H9 (cell line): ENCODE data around the gene ZNF837. TPM values are rescaled to one million over a fixed set of nuclear protein-coding genes. Genes with fewer than 3 reads are reported as not detected.
A peak's percentile ranks its signal among the peaks of the same experiment; 100 is the strongest.

ENCODE experiments used
- DNase-seq: peaks from one replicate; pipeline ENCODE4 v3.0.0-alpha.2; 2017
- H2AFZ ChIP-seq: one replicate; pipeline ENCODE4 v1.6.1; 2013; ENCODE audit warnings: mild to moderate bottlenecking, low read length, control low read depth, moderate library complexity
- H2AK5ac ChIP-seq: 2 replicates; pipeline ENCODE4 v1.6.1; 2013; ENCODE audit warnings: low read length, control low read depth, mixed read lengths; ENCODE audit not compliant: insufficient read length
- H2BK120ac ChIP-seq: one replicate; pipeline ENCODE4 v1.6.1; 2013; ENCODE audit warnings: low read depth, mild to moderate bottlenecking, low read length, control low read depth, inconsistent platforms; ENCODE audit not compliant: poor library complexity, severe bottlenecking
- H2BK12ac ChIP-seq: 2 replicates; pipeline ENCODE4 v1.6.1; 2013; ENCODE audit warnings: low read length, control low read depth, mixed read lengths, low read depth; ENCODE audit not compliant: insufficient read length
- H2BK15ac ChIP-seq: 2 replicates; pipeline ENCODE4 v1.6.1; 2013; ENCODE audit warnings: low read depth, low read length, control low read depth
- H2BK20ac ChIP-seq: one replicate; pipeline ENCODE4 v1.6.1; 2013; ENCODE audit warnings: low read depth, mild to moderate bottlenecking, low read length, control low read depth, inconsistent platforms; ENCODE audit not compliant: poor library complexity, severe bottlenecking
- H2BK5ac ChIP-seq: 2 replicates; pipeline ENCODE4 v1.6.1; 2013; ENCODE audit warnings: low read length, control low read depth, mixed read lengths; ENCODE audit not compliant: insufficient read length
- H3K14ac ChIP-seq: 2 replicates; pipeline ENCODE4 v1.6.1; 2013; ENCODE audit warnings: low read length, control low read depth; ENCODE audit not compliant: insufficient read depth
- H3K18ac ChIP-seq: 2 replicates; pipeline ENCODE4 v1.6.1; 2013; ENCODE audit warnings: low read depth, mild to moderate bottlenecking, mixed read lengths, low read length, control low read depth; ENCODE audit not compliant: insufficient read length
- H3K23ac ChIP-seq: 2 replicates; pipeline ENCODE4 v1.6.1; 2013; ENCODE audit warnings: low read length, control low read depth, mixed read lengths, low read depth; ENCODE audit not compliant: insufficient read length
- H3K23me2 ChIP-seq: 2 replicates; pipeline ENCODE4 v1.6.1; 2013; ENCODE audit warnings: low read depth, mild to moderate bottlenecking, mixed read lengths, low read length, control low read depth; ENCODE audit not compliant: insufficient read length, poor library complexity, severe bottlenecking
- H3K27ac ChIP-seq: 2 replicates; pipeline ENCODE4 v1.5.1; 2013; ENCODE audit warnings: low read length, control low read depth, mixed read lengths, low read depth; ENCODE audit not compliant: insufficient read length
- H3K27me3 ChIP-seq: 2 replicates; pipeline ENCODE4 v1.6.1; 2013; ENCODE audit warnings: low read length, control low read depth, inconsistent platforms; ENCODE audit not compliant: insufficient read depth
- H3K4ac ChIP-seq: 2 replicates; pipeline ENCODE4 v1.6.1; 2013; ENCODE audit warnings: low read depth, mild to moderate bottlenecking, control low read depth, inconsistent platforms, low read length, moderate library complexity
- H3K4me1 ChIP-seq: 2 replicates; pipeline ENCODE4 v1.6.1; 2013; ENCODE audit warnings: low read length, control low read depth, inconsistent platforms; ENCODE audit not compliant: insufficient read depth
- H3K4me2 ChIP-seq: 2 replicates; pipeline ENCODE4 v1.6.1; 2013; ENCODE audit warnings: low read length, control low read depth, mixed read lengths; ENCODE audit not compliant: insufficient read length, insufficient read depth
- H3K56ac ChIP-seq: 2 replicates; pipeline ENCODE4 v1.6.1; 2013; ENCODE audit warnings: low read depth, mild to moderate bottlenecking, mixed read lengths, low read length, control low read depth; ENCODE audit not compliant: insufficient read length
- H3K79me1 ChIP-seq: 2 replicates; pipeline ENCODE4 v1.6.1; 2013; ENCODE audit warnings: low read depth, mild to moderate bottlenecking, moderate library complexity, low read length, control low read depth, inconsistent platforms; ENCODE audit not compliant: insufficient read depth, poor library complexity, severe bottlenecking
- H3K79me2 ChIP-seq: 2 replicates; pipeline ENCODE4 v1.6.1; 2013; ENCODE audit warnings: low read length, control low read depth, inconsistent platforms; ENCODE audit not compliant: insufficient read depth
- H3K9ac ChIP-seq: 2 replicates; pipeline ENCODE4 v1.6.1; 2013; ENCODE audit warnings: low read length, control low read depth, mixed read lengths; ENCODE audit not compliant: insufficient read length; ENCODE audit errors: extremely low read depth
- H3K9me3 ChIP-seq: one replicate; pipeline ENCODE4 v1.6.1; 2013; ENCODE audit warnings: low read depth, low read length, inconsistent platforms; ENCODE audit not compliant: control insufficient read depth
- H3T11ph ChIP-seq: one replicate; pipeline ENCODE4 v1.6.1; 2013; ENCODE audit warnings: mild to moderate bottlenecking, low read length, control low read depth, inconsistent platforms
- H4K20me1 ChIP-seq: one replicate; pipeline ENCODE4 v1.6.1; 2013; ENCODE audit not compliant: control insufficient read depth, insufficient read length, insufficient read depth
- H4K5ac ChIP-seq: 2 replicates; pipeline ENCODE4 v1.6.1; 2013; ENCODE audit warnings: low read depth, mild to moderate bottlenecking, mixed read lengths, low read length, control low read depth; ENCODE audit not compliant: insufficient read length
- H4K8ac ChIP-seq: replicated peaks from 2 replicates; pipeline ENCODE4 v1.6.1; 2013; ENCODE audit warnings: low read length, control low read depth, mixed read lengths, low read depth; ENCODE audit not compliant: insufficient read length
- H4K91ac ChIP-seq: 2 replicates; pipeline ENCODE4 v1.6.1; 2013; ENCODE audit warnings: low read depth, mild to moderate bottlenecking, moderate library complexity, mixed read lengths, low read length, control low read depth; ENCODE audit not compliant: insufficient read length
- H3K27ac Mint-ChIP-seq, 3 experiments: 2 replicates in 2 of 3; 3 replicates in 1 of 3; pipeline ENCODE4 v1.8.0; 2020 to 2021; ENCODE audit warnings: mixed read lengths in 3 of 3, mild to moderate bottlenecking in 1 of 3, moderate library complexity in 1 of 3
- H3K27me3 Mint-ChIP-seq: 2 replicates; pipeline ENCODE4 v1.8.0; 2021; ENCODE audit warnings: low read depth, mild to moderate bottlenecking, moderate library complexity, mixed read lengths
- H3K36me3 Mint-ChIP-seq, 3 experiments: 2 replicates in 2 of 3; 3 replicates in 1 of 3; pipeline ENCODE4 v1.8.0; 2020 to 2021; ENCODE audit warnings: low read depth in 3 of 3, mixed read lengths in 3 of 3; ENCODE audit not compliant: insufficient read depth in 1 of 3
- H3K4me1 Mint-ChIP-seq, 2 experiments: 2 replicates each; pipeline ENCODE4 v1.8.0; 2020; ENCODE audit warnings: mixed read lengths in 2 of 2
- H3K4me3 Mint-ChIP-seq, 2 experiments: 2 replicates in 1 of 2; 3 replicates in 1 of 2; pipeline ENCODE4 v1.8.0; 2020 to 2021; ENCODE audit warnings: mild to moderate bottlenecking in 2 of 2, mixed read lengths in 2 of 2, moderate library complexity in 1 of 2
- H3K9me3 Mint-ChIP-seq, 2 experiments: 2 replicates in 1 of 2; 3 replicates in 1 of 2; pipeline ENCODE4 v1.8.0; 2020; ENCODE audit warnings: mild to moderate bottlenecking in 2 of 2, mixed read lengths in 2 of 2, moderate library complexity in 1 of 2
- CTCF ChIP-seq: fragments of 200-600 bp; sonication (generic); conservative IDR thresholded peaks from 3 replicates; pipeline ENCODE4 v1.8.0; 2021; ENCODE audit warnings: antibody characterized with exemption, mild to moderate bottlenecking
- WGBS: extraction: QIAGEN DNeasy Blood & Tissue Kit; methylation state at CpG from one replicate; pipeline ENCODE4 v1.1.7; 2013; ENCODE audit warnings: missing lambda C conversion rate, low lambda C conversion rate, mixed read lengths; ENCODE audit not compliant: insufficient read length; ENCODE audit errors: extremely low coverage; 5-methylcytosine and 5-hydroxymethylcytosine counted together
- total RNA-seq: library from RNA; stranded (reverse); gene quantifications from 2 replicates; pipeline ENCODE4 v1.2.1, GENCODE V29; 2021

The ZNF837 gene
- total RNA-seq, 1 experiment from 2014 or later: 3.4 TPM

DNA sequence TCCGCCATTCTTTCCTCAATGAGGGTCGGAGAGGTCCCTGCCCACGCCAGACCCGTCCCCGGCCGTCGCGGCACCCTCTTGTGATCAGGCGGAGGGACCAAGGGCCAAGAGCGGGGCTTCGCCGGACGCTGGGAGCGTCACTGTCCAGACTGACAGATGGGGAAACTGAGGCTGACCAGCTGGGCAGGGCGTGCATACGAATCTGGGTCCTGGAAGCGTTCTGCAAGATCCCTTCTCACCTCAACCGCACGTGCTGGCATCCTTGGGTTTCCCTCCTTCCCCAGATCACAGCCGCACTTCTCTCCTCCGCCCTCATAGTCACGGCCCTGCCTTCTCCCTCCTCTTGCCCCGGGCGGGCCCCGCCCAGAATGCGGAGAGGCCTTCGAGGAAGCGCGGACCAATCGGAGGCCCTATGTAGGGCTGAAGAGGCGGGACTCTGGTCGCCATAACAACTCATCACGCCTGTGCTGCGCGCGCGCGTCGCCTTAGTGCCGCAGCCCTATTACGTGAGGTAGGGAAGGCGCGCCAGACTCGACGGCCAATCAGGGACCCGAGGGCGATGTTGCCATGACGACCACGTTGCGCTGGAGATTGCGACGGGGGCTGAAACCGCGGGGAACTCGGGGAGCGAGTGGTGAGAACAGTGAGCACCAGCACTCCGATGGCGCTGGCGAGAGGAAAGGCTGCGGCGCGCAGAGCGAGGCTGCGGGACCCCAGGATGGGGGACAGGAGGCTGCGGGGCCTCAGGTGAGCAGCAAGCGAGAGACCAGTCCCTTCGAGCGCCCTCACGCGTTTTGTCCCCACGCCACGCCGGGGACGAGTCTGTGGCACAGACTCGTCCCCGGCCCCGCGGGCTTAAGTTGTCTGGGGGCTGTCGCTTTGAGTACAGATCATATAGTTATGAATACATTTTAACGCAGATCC, 20.3 kb upstream of the ZNF837 start:
- Histone ChIP-seq H2BK120ac (no peak overlapping the region), H3K14ac (no peak overlapping the region), H3T11ph (no peak overlapping the region), H3K9me3 (no peaks in the 10 kb centered on the region), H2AK5ac (no peak overlapping the region), H3K4me1 (no peaks in the 10 kb centered on the region; the same call in 1 of the 2 replicates), H4K8ac (no peak overlapping the region), H2AFZ (no peak overlapping the region), H4K20me1 (no peaks in the 10 kb centered on the region), H3K27ac (no peak overlapping the region), H3K79me2 (no peaks in the 10 kb centered on the region), H3K27me3 (no peaks in the 10 kb centered on the region; the same call in 1 of the 2 replicates), H3K4ac (no peak overlapping the region), H3K9ac (peak overlapping the region; percentile 57), H3K56ac (no peak overlapping the region), H4K91ac (no peak overlapping the region), H2BK12ac (no peak overlapping the region), H3K23me2 (peaks cover 7% of the 10 kb centered on the region), H2BK20ac (no peak overlapping the region), H3K18ac (no peak overlapping the region), H3K79me1 (no peaks in the 10 kb centered on the region), H2BK5ac (no peak overlapping the region), H2BK15ac (no peak overlapping the region), H3K23ac (no peak overlapping the region), H3K4me2 (peak overlapping the region; percentile 73), H4K5ac (no peak overlapping the region)
- peaks cover 2 to 7% of the 10 kb centered on the region in 2 experiments; a peak in 3 of 5 replicates for H3K9me3 Mint-ChIP-seq
- peak overlapping the region; percentile 82 to 94 for H3K4me3 Mint-ChIP-seq
- DNase-seq: peak; percentile 100
- H3K27ac Mint-ChIP-seq: peak overlapping the region; percentile 35 to 91 (median 77); a peak in 4 of 7 replicates
- no CpG with 5 or more reads among the region's 80 CpGs for WGBS
- peaks cover 0 to 5% (median 2%) of the 10 kb centered on the region in 3 experiments; a peak in 4 of 7 replicates for H3K36me3 Mint-ChIP-seq
- H3K4me1 Mint-ChIP-seq: peaks cover 8 to 10% of the 10 kb centered on the region in 2 experiments
- no peak for TF ChIP-seq CTCF
- H3K27me3 Mint-ChIP-seq: peaks cover 10% of the 10 kb centered on the region
